HCT116 (cell line): ENCODE results near the gene WAPL. TPM values are rescaled to one million over a fixed set of nuclear protein-coding genes. Genes with fewer than 3 reads are reported as not detected.

Experiments used
- ATAC-seq: fragments of 200-7000 bp; cut with Tn5 transposase; 2 replicates; pipeline ENCODE4 v1.9.1; 2020; ENCODE audit warnings: mild to moderate bottlenecking, moderate library complexity
- BruUV-seq: library from RNA; stranded (reverse); fragments of 400-500 nt; replicated peaks from 2 replicates; lab custom pipeline; 2021; lab: Mats Ljungman, UMichigan
- CTCF ChIA-PET: fragments of 300-600 bp; sonication (Branson Sonifier 250); formaldehyde crosslinking; loops from one replicate; lab custom pipeline; 2021; ENCODE audit warnings: antibody characterized with exemption; lab: Charles Lee
- POLR2A ChIA-PET: fragments of 300-600, 350-600 bp; sonication (Branson Sonifier 250); formaldehyde crosslinking; loops from one replicate; lab custom pipeline; 2021; ENCODE audit warnings: antibody characterized with exemption; lab: Charles Lee
- RAD21 ChIA-PET, 2 experiments: fragments of 300-600 bp; sonication (Branson Sonifier 250); formaldehyde crosslinking; loops; one replicate each; lab custom pipeline; 2023; ENCODE audit warnings: low total read pairs in 2 of 2; ENCODE audit not compliant: uncharacterized antibody in 2 of 2, unreplicated experiment in 2 of 2, low non-redundant PET in 1 of 2; lab: Charles Lee
- DNase-seq: peaks from one replicate; pipeline ENCODE4 v3.0.0-alpha.2; 2010; ENCODE audit warnings: low read depth, low spot score
- H2AFZ ChIP-seq: fragments of 200-600 bp; shearing (Covaris generic), sonication (generic); 2 replicates; pipeline ENCODE4 v1.6.1; 2017; ENCODE audit warnings: low read depth, mixed run types, mixed read lengths, antibody characterized with exemption, low read length; ENCODE audit not compliant: poor library complexity, severe bottlenecking
- H3K27ac ChIP-seq: 2 replicates; pipeline ENCODE4 v1.5.1; 2012; ENCODE audit warnings: low read depth, low read length
- H3K27me3 ChIP-seq: fragments of 200-600 bp; sonication (generic); 2 replicates; pipeline ENCODE4 v1.6.1; 2016; ENCODE audit warnings: mixed run types, low read length, mixed read lengths; ENCODE audit not compliant: insufficient read depth
- H3K36me3 ChIP-seq, 2 experiments: fragments of 200-500 bp in 1 of 2; fragments of 200-600 bp in 1 of 2; sonication (Bioruptor generic) in 1 of 2; sonication (generic) in 1 of 2; 2 replicates each; pipeline versions ENCODE4 v1.5.1 to v1.6.1; 2014 to 2016; ENCODE audit warnings: low read length in 2 of 2, inconsistent platforms in 1 of 2, mixed read lengths in 1 of 2, mixed run types in 1 of 2; ENCODE audit not compliant: insufficient read depth in 2 of 2, control insufficient read depth in 1 of 2
- H3K4me1 ChIP-seq, 2 experiments: fragments of 200-600 bp in 1 of 2; sonication (generic) in 1 of 2; 2 replicates each; pipeline versions ENCODE4 v1.5.1 to v1.6.1; 2012 to 2017; ENCODE audit warnings: low read length in 2 of 2, inconsistent platforms in 1 of 2, mild to moderate bottlenecking in 1 of 2, mixed read lengths in 1 of 2, mixed run types in 1 of 2, moderate library complexity in 1 of 2; ENCODE audit not compliant: insufficient read depth in 2 of 2, control insufficient read depth in 1 of 2
- H3K4me2 ChIP-seq: fragments of 200-600 bp; sonication (generic); 2 replicates; pipeline ENCODE4 v1.6.1; 2017; ENCODE audit warnings: mixed run types, low read length, mixed read lengths
- H3K4me3 ChIP-seq, 2 experiments: fragments of 200-600 bp in 1 of 2; sonication (generic) in 1 of 2; replicated peaks in 1 of 2; 2 replicates each; pipeline ENCODE4 v1.5.1; 2011 to 2016; ENCODE audit warnings: low read length in 2 of 2, control low read depth in 1 of 2, low read depth in 1 of 2, mild to moderate bottlenecking in 1 of 2, mixed read lengths in 1 of 2, mixed run types in 1 of 2
- H3K79me2 ChIP-seq: fragments of 200-600 bp; sonication (generic); 2 replicates; pipeline ENCODE4 v1.6.1; 2017; ENCODE audit warnings: mild to moderate bottlenecking, mixed run types, low read length, moderate library complexity, mixed read lengths; ENCODE audit not compliant: insufficient read depth
- H3K9ac ChIP-seq: fragments of 200-600 bp; sonication (generic); 2 replicates; pipeline ENCODE4 v1.6.1; 2016; ENCODE audit warnings: low read length, mixed read lengths
- H3K9me2 ChIP-seq: fragments of 200-600 bp; sonication (generic), shearing (Covaris generic); 2 replicates; pipeline ENCODE4 v1.6.1; 2017; ENCODE audit warnings: mixed run types, mild to moderate bottlenecking, moderate library complexity; ENCODE audit not compliant: insufficient read depth
- H3K9me3 ChIP-seq, 2 experiments: fragments of 200-500 bp in 1 of 2; fragments of 200-600 bp in 1 of 2; sonication (Bioruptor generic) in 1 of 2; sonication (generic) in 1 of 2; 2 replicates each; pipeline ENCODE4 v1.6.1; 2014 to 2017; ENCODE audit warnings: low read length in 2 of 2, mixed read lengths in 2 of 2, inconsistent platforms in 1 of 2, low read depth in 1 of 2, mild to moderate bottlenecking in 1 of 2, mixed run types in 1 of 2, moderate library complexity in 1 of 2; ENCODE audit not compliant: control insufficient read depth in 1 of 2, insufficient read depth in 1 of 2
- H4K20me1 ChIP-seq: fragments of 200-600 bp; sonication (generic), shearing (Covaris generic); 2 replicates; pipeline ENCODE4 v1.6.1; 2017; ENCODE audit warnings: mixed run types, mild to moderate bottlenecking, moderate library complexity; ENCODE audit not compliant: insufficient read depth
- CEBPB ChIP-seq: IDR thresholded peaks from 2 replicates; pipeline ENCODE4 v1.6.1; 2012; ENCODE audit warnings: low read depth
- ELF1 ChIP-seq: IDR thresholded peaks from 2 replicates; pipeline ENCODE4 v1.6.1; 2012; ENCODE audit warnings: low read depth, borderline replicate concordance
- EZH2phosphoT487 ChIP-seq: fragments of 200-600 bp; IDR thresholded peaks from 2 replicates; pipeline ENCODE4 v1.6.1; 2018; ENCODE audit warnings: antibody characterized with exemption, borderline replicate concordance
- FOSL1 ChIP-seq: IDR thresholded peaks from 2 replicates; pipeline ENCODE4 v1.6.1; 2012; ENCODE audit warnings: low read depth
- POLR2A ChIP-seq: IDR thresholded peaks from 2 replicates; pipeline ENCODE4 v1.7.0; 2011; ENCODE audit warnings: borderline replicate concordance; ENCODE audit not compliant: insufficient read depth, insufficient read length; ENCODE audit errors: extremely low read depth
- POLR2AphosphoS5 ChIP-seq: IDR thresholded peaks from 2 replicates; pipeline ENCODE4 v1.6.1; 2011; ENCODE audit warnings: mild to moderate bottlenecking, low read depth, low read length, moderate library complexity
- RAD21 ChIP-seq: IDR thresholded peaks from 2 replicates; pipeline ENCODE4 v1.6.1; 2012; ENCODE audit warnings: low read depth, mild to moderate bottlenecking
- SP1 ChIP-seq: IDR thresholded peaks from 2 replicates; pipeline ENCODE4 v1.6.1; 2012; ENCODE audit warnings: low read depth
- SRF ChIP-seq: IDR thresholded peaks from 2 replicates; pipeline ENCODE4 v1.6.1; 2012; ENCODE audit warnings: low read depth
- TCF7L2 ChIP-seq: IDR thresholded peaks from 2 replicates; pipeline ENCODE4 v1.7.0; 2011; ENCODE audit warnings: borderline replicate concordance, inconsistent platforms; ENCODE audit not compliant: insufficient read depth, insufficient read length; ENCODE audit errors: extremely low read depth
- YY1 ChIP-seq: IDR thresholded peaks from 2 replicates; pipeline ENCODE4 v1.6.1; 2011; ENCODE audit warnings: low read length, low read depth, moderate library complexity, mild to moderate bottlenecking; ENCODE audit not compliant: insufficient replicate concordance; ENCODE audit errors: extremely low read depth
- ZFX ChIP-seq: fragments of 450-650 bp; IDR thresholded peaks from 2 replicates; pipeline ENCODE4 v1.6.1; 2017
- ZNF274 ChIP-seq: fragments of 200-500 bp; sonication (Bioruptor generic); IDR thresholded peaks from 2 replicates; pipeline ENCODE4 v1.6.1; 2014; ENCODE audit warnings: mild to moderate bottlenecking, low read depth, low read length, inconsistent platforms
- intact Hi-C: fragments of 100-400 bp; cut with micrococcal nuclease; formaldehyde crosslinking; loops from 2 replicates; pipeline ENCODE4 v1.10.0; 2022
- total RNA-seq: library from RNA; stranded (reverse); gene quantifications from one replicate; pipeline ENCODE4 v1.2.1, GENCODE V29; 2021; ENCODE audit not compliant: unreplicated experiment
- TF ChIP-seq, protein P1 (sequence below), 3 experiments: fragments of 200-600 bp in 1 of 3; sonication (generic) in 1 of 3; IDR thresholded peaks in 2 of 3; conservative IDR thresholded peaks in 1 of 3; 2 replicates each; pipeline ENCODE4 v1.5.1; 2012 to 2017; ENCODE audit warnings: low read depth in 2 of 3, low read length in 2 of 3, antibody characterized with exemption in 1 of 3, borderline replicate concordance in 1 of 3, control low read depth in 1 of 3, mild to moderate bottlenecking in 1 of 3, mixed read lengths in 1 of 3, mixed run types in 1 of 3, moderate library complexity in 1 of 3; ENCODE audit not compliant: insufficient read depth in 1 of 3
- TF ChIP-seq, protein P2 (sequence below): IDR thresholded peaks from 2 replicates; pipeline ENCODE4 v1.6.1; 2012
- TF ChIP-seq, protein P3 (sequence below): IDR thresholded peaks from 2 replicates; pipeline ENCODE4 v1.6.1; 2011; ENCODE audit warnings: mild to moderate bottlenecking, low read length, moderate library complexity; ENCODE audit not compliant: insufficient replicate concordance; ENCODE audit errors: extremely low read depth

The WAPL gene
- total RNA-seq, 1 experiment from 2014 or later: 37.5 TPM

DNA sequence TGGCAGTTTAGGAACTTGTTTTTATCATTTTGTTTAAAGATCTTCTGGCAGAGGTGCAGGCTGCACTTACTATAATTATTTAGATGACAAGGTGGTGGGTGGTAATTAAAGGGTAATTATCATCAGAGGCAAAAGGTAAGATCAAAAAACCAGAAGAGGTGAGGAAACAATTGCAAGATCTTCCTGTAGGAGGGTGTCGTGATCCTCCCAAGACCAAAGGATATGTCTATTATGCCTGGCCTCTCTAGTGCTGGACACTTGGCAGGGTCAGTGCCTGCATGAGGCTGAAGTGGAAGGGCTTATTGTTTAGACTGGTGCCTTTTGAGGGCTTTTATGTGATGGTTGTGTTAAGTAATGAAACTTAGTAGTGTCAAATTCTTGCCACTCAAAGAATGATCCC, 1.8 kb upstream of the WAPL start:
- H3K4me2 ChIP-seq: peak overlapping the region; percentile 95
- no peak overlapping the region for H2AFZ ChIP-seq
- no peak overlapping the region for H3K27ac ChIP-seq
- H3K9ac ChIP-seq: 0 out of 2 replicates have a peak overlapping the region, but pooled peaks have one; percentile 92
- peaks cover 58% of the 10 kb centered on the region for H3K79me2 ChIP-seq
- TF ChIP-seq ZFX (no peak), RAD21 (peak; percentile 68)
- TF ChIP-seq, protein P1, sequence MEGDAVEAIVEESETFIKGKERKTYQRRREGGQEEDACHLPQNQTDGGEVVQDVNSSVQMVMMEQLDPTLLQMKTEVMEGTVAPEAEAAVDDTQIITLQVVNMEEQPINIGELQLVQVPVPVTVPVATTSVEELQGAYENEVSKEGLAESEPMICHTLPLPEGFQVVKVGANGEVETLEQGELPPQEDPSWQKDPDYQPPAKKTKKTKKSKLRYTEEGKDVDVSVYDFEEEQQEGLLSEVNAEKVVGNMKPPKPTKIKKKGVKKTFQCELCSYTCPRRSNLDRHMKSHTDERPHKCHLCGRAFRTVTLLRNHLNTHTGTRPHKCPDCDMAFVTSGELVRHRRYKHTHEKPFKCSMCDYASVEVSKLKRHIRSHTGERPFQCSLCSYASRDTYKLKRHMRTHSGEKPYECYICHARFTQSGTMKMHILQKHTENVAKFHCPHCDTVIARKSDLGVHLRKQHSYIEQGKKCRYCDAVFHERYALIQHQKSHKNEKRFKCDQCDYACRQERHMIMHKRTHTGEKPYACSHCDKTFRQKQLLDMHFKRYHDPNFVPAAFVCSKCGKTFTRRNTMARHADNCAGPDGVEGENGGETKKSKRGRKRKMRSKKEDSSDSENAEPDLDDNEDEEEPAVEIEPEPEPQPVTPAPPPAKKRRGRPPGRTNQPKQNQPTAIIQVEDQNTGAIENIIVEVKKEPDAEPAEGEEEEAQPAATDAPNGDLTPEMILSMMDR (IDR thresholded peaks at IDR 0.05 in 2 of 3, conservative IDR thresholded peaks at IDR 0.05 in 1 of 3; ENCODE audit: borderline replicate concordance in 1 of 3, insufficient read depth in 1 of 3, low read depth in 2 of 3, low read length in 2 of 3): peak; percentile 23 to 51 (median 41); a peak in 4 of 6 replicates
- peaks cover 0 to 4% of the 10 kb centered on the region in 2 experiments; a peak in 1 of 4 replicates for H3K36me3 ChIP-seq
- RAD21 ChIA-PET: no interaction called here
- DNase-seq (peak; percentile 19), ATAC-seq (no peak)
- POLR2A ChIA-PET: no interaction called here
- CTCF ChIA-PET: interaction anchor here (1.3 to 1.9 kb wide), 2 partner anchors 62 to 161 kb away, joined by 3 to 7 read pairs; no protein-coding TSS in a partner anchor
- H3K4me3 ChIP-seq: peak overlapping the region in 1 of 2 experiments; percentile 84; a peak in 2 of 4 replicates
- no peaks in the 10 kb centered on the region for H3K27me3 ChIP-seq
- peaks cover 12 to 22% of the 10 kb centered on the region in 2 experiments; a peak in 3 of 4 replicates for H3K4me1 ChIP-seq
- no peaks in the 10 kb centered on the region for H3K9me3 ChIP-seq
- H4K20me1 ChIP-seq: peaks cover 12% of the 10 kb centered on the region; the same call in 1 of the 2 replicates
- no peaks in the 10 kb centered on the region for H3K9me2 ChIP-seq
- no TSS peak for BruUV-seq
- intact Hi-C loops: loop anchor here (1.0 to 5.0 kb wide), 3 partner anchors 62 to 234 kb away; partner anchors contain the start of gene BMPR1A

DNA sequence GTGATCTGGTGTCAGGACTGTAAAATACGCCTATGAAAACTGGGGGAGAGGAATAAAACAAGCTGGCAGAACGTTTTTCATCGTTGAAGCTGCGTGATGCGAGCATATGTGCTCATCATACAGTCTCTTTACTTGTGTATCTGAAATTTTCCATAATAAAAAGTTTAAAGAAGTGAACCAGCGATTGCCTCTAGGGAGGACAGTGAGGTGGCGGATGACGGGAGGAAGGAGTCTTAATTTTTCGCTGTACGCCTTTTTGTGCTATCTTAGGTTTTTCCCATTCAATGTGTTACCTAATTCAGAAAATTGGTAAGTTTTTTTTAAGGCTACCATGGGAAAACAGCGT, 891 bp upstream of the WAPL start:
- intact Hi-C loops: loop anchor here (5.0 kb wide), 2 partner anchors 160 to 235 kb away; partner anchors contain the start of gene BMPR1A
- Histone ChIP-seq H4K20me1 (peaks cover 19% of the 10 kb centered on the region; the same call in 1 of the 2 replicates), H3K9ac (peak overlapping the region; percentile 92), H3K27me3 (no peaks in the 10 kb centered on the region), H3K9me2 (no peaks in the 10 kb centered on the region), H3K4me1 (peaks cover 12 to 22% of the 10 kb centered on the region in 2 experiments; a peak in 3 of 4 replicates), H3K9me3 (no peaks in the 10 kb centered on the region), H3K4me3 (peak overlapping the region; percentile 71 to 84), H3K27ac (peak overlapping the region; percentile 85), H3K79me2 (peaks cover 67% of the 10 kb centered on the region), H3K4me2 (peak overlapping the region; percentile 95), H3K36me3 (peaks cover 4 to 11% of the 10 kb centered on the region in 2 experiments), H2AFZ (peak overlapping the region; percentile 71)
- ChIA-PET RAD21 (interaction anchor here in 1 of 2 experiments (1.2 kb wide), 1 partner anchor 123 kb away, joined by 4 read pairs; no protein-coding TSS in a partner anchor), CTCF (interaction anchor here (1.3 to 1.9 kb wide), 2 partner anchors 63 to 162 kb away, joined by 3 to 7 read pairs; no protein-coding TSS in a partner anchor), POLR2A (interaction anchor here (1.6 to 2.2 kb wide), 2 partner anchors 12 to 13 kb away, joined by 6 to 7 read pairs; no protein-coding TSS in a partner anchor)
- ATAC-seq: no peak
- TSS peak; percentile 88 for BruUV-seq
- no peak for DNase-seq
- TF ChIP-seq CEBPB: no peak
- no peak for TF ChIP-seq SRF
- no peak for TF ChIP-seq SP1
- TF ChIP-seq, protein P2, sequence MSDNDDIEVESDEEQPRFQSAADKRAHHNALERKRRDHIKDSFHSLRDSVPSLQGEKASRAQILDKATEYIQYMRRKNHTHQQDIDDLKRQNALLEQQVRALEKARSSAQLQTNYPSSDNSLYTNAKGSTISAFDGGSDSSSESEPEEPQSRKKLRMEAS: no peak
- no peak for TF ChIP-seq POLR2A
- no peak for TF ChIP-seq YY1
- no peak for TF ChIP-seq ZNF274
- TF ChIP-seq TCF7L2: no peak
- no peak for TF ChIP-seq FOSL1
- TF ChIP-seq, protein P3, sequence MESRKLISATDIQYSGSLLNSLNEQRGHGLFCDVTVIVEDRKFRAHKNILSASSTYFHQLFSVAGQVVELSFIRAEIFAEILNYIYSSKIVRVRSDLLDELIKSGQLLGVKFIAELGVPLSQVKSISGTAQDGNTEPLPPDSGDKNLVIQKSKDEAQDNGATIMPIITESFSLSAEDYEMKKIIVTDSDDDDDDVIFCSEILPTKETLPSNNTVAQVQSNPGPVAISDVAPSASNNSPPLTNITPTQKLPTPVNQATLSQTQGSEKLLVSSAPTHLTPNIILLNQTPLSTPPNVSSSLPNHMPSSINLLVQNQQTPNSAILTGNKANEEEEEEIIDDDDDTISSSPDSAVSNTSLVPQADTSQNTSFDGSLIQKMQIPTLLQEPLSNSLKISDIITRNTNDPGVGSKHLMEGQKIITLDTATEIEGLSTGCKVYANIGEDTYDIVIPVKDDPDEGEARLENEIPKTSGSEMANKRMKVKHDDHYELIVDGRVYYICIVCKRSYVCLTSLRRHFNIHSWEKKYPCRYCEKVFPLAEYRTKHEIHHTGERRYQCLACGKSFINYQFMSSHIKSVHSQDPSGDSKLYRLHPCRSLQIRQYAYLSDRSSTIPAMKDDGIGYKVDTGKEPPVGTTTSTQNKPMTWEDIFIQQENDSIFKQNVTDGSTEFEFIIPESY: no peak
- TF ChIP-seq POLR2AphosphoS5: no peak
- TF ChIP-seq ELF1: no peak
- TF ChIP-seq EZH2phosphoT487: no peak
